ENCODE data around the gene RRBP1.

Gene RRBP1

GRCh38 chr20:17571153-17571527 lies 110.9 kb downstream of the RRBP1 start:
- DNase-seq (ENCODE audit: low spot score), result no peak

- DNase-seq (ENCODE audit: low spot score), result peak; percentile 28
Observed at GRCh38 chr20:17570347-17571152, 111.5 kb downstream of the RRBP1 start.

GRCh38 chr20:17569616-17570346 lies 112.3 kb downstream of the RRBP1 start, which contains the start of gene DSTN:
DSTN (plus strand) TSS chr20:17570075; CDS start chr20:17570209, 134 bp downstream.
- peak; percentile 85 for DNase-seq (ENCODE audit: low spot score)

GRCh38 chr20:17568972-17569521 lies 113.0 kb downstream of the RRBP1 start:
- DNase-seq (ENCODE audit: low spot score), result no peak

- no peak for DNase-seq (ENCODE audit: low spot score)
Observed at GRCh38 chr20:17568045-17568788, 113.8 kb downstream of the RRBP1 start.

GRCh38 chr20:17566345-17566744 lies 115.7 kb downstream of the RRBP1 start:
- no peak for DNase-seq (ENCODE audit: low spot score)

- no peak for DNase-seq (ENCODE audit: low spot score)
Observed at GRCh38 chr20:17565169-17565845, 116.7 kb downstream of the RRBP1 start.
